Activated T-cell treated with anti-CD3 and anti-CD28 coated beads, Interleukin-2, amount 50 U/mL, for 4 hours (primary cell): ENCODE measurements around the gene GRN. TPM values are rescaled to one million over a fixed set of nuclear protein-coding genes. Genes with fewer than 3 reads are reported as not detected.

Experiments used
- total RNA-seq, 3 donors: library from RNA; stranded (reverse); gene quantifications; one replicate each; pipeline ENCODE4 v1.2.1, GENCODE V29; 2021

GRN gene
- total RNA-seq, 3 donors from 2014 or later: 32.0 to 39.5 (median 36.5) TPM

Other genes starting within 250 kb of the GRN start
- gene HDAC5, start 221.7 kb upstream of the GRN start, total RNA-seq: 10 to 100 TPM; 14.6 to 19.7 (median 16.2) TPM
- 1 to 10 TPM; 6.4 to 9.4 (median 7.9) TPM for gene HROB, start 203.4 kb upstream of the GRN start, total RNA-seq
- gene ASB16, start 174.6 kb upstream of the GRN start, total RNA-seq: under 1 TPM in 2 of 3 donors, not detected in 1; 0.08 to 0.11 TPM
- gene TMUB2, start 158.3 kb upstream of the GRN start, total RNA-seq: 10 to 100 TPM; 15.2 to 19.6 (median 17.9) TPM
- 100 to 1,000 TPM; 101 to 111 (median 110) TPM for gene ATXN7L3, start 145.4 kb upstream of the GRN start, total RNA-seq
- 100 to 1,000 TPM; 147 to 158 (median 154) TPM for gene UBTF, start 125.6 kb upstream of the GRN start, total RNA-seq
- not detected for gene SLC4A1, start 77.2 kb upstream of the GRN start, total RNA-seq
- under 1 TPM in 2 of 3 donors, not detected in 1; 0.18 to 0.26 TPM for gene RUNDC3A, start 36.7 kb upstream of the GRN start, total RNA-seq
- 100 to 1,000 TPM; 211 to 248 (median 211) TPM for gene SLC25A39, start 20.5 kb upstream of the GRN start, total RNA-seq
- under 1 TPM; 0.24 to 0.33 (median 0.27) TPM for gene FAM171A2, start 18.6 kb downstream of the GRN start, total RNA-seq
- 1 to 10 TPM in 2 of 3 donors, under 1 TPM in 1; 0.90 to 1.8 (median 1.1) TPM for gene ITGA2B, start 44.3 kb downstream of the GRN start, total RNA-seq
- 10 to 100 TPM; 38.2 to 43.3 (median 41.9) TPM for gene GPATCH8, start 158.1 kb downstream of the GRN start, total RNA-seq
- under 1 TPM in 1 of 3 donors, not detected in 2; 0.08 TPM for gene FZD2, start 212.2 kb downstream of the GRN start, total RNA-seq